Calu3 (cell line): Measurements from ENCODE around the gene SYP. TPM values are rescaled to one million over a fixed set of nuclear protein-coding genes. Genes with fewer than 3 reads are reported as not detected.

ENCODE experiments used
- BruUV-seq: library from RNA; stranded (reverse); fragments of 400-500 nt; replicated peaks from 2 replicates; lab custom pipeline; 2021; lab: Mats Ljungman, UMichigan
- CTCF ChIA-PET: fragments of 300-600 bp; sonication (Branson Sonifier 250); formaldehyde crosslinking; loops from one replicate; lab custom pipeline; 2022; ENCODE audit warnings: antibody characterized with exemption; lab: Charles Lee
- DNase-seq: peaks from one replicate; pipeline ENCODE4 v3.0.0; 2022
- H3K27ac Mint-ChIP-seq: one replicate; pipeline ENCODE4 v1.8.0; 2022; ENCODE audit warnings: mixed read lengths; ENCODE audit not compliant: unreplicated experiment
- H3K27me3 Mint-ChIP-seq: one replicate; pipeline ENCODE4 v1.8.0; 2022; ENCODE audit warnings: mixed read lengths; ENCODE audit not compliant: unreplicated experiment
- H3K36me3 Mint-ChIP-seq: one replicate; pipeline ENCODE4 v1.8.0; 2022; ENCODE audit warnings: mild to moderate bottlenecking, moderate library complexity, mixed read lengths; ENCODE audit not compliant: insufficient read depth, unreplicated experiment
- H3K4me1 Mint-ChIP-seq: one replicate; pipeline ENCODE4 v1.8.0; 2022; ENCODE audit warnings: mild to moderate bottlenecking, low read depth, mixed read lengths; ENCODE audit not compliant: unreplicated experiment
- H3K4me3 Mint-ChIP-seq: one replicate; pipeline ENCODE4 v1.8.0; 2022; ENCODE audit warnings: mild to moderate bottlenecking, low read depth, moderate library complexity, mixed read lengths; ENCODE audit not compliant: unreplicated experiment
- H3K9me3 Mint-ChIP-seq: one replicate; pipeline ENCODE4 v1.8.0; 2022; ENCODE audit warnings: low read depth, mixed read lengths; ENCODE audit not compliant: unreplicated experiment
- CTCF ChIP-seq: fragments of 200-600 bp; IDR thresholded peaks from one replicate; pipeline ENCODE4 v1.8.0; 2022; ENCODE audit warnings: antibody characterized with exemption; ENCODE audit not compliant: unreplicated experiment
- intact Hi-C: fragments of 100-400 bp; cut with micrococcal nuclease; formaldehyde crosslinking; loops from one replicate; pipeline ENCODE4 v1.10.0; 2022; ENCODE audit not compliant: unreplicated experiment
- total RNA-seq: library from RNA; stranded (reverse); gene quantifications from 2 replicates; pipeline ENCODE4 v1.2.3, GENCODE V29; 2022

Gene SYP
- total RNA-seq, 1 experiment from 2014 or later: 2.7 TPM

- Mint-ChIP-seq H3K27me3 (no peaks in the 10 kb centered on the region), H3K4me1 (peaks cover 27% of the 10 kb centered on the region), H3K27ac (peak overlapping the region; percentile 47), H3K4me3 (peak overlapping the region; percentile 94), H3K9me3 (no peaks in the 10 kb centered on the region), H3K36me3 (peaks cover 42% of the 10 kb centered on the region)
- no peak for TF ChIP-seq CTCF
- DNase-seq: no peak
- CTCF ChIA-PET: no interaction called here
- intact Hi-C loops: loop anchor here (1.0 kb wide), 1 partner anchor 41 kb away; the partner anchor contains the start of gene GPKOW
- no TSS peak for BruUV-seq
Measured at GRCh38 chrX:49164589-49165360, 35.2 kb downstream of the SYP start.

GRCh38 chrX:49163555-49164419 lies 36.2 kb downstream of the SYP start:
- H3K36me3 Mint-ChIP-seq: peaks cover 42% of the 10 kb centered on the region
- peak; percentile 88 for DNase-seq
- peak; percentile 65 for TF ChIP-seq CTCF
- peaks cover 31% of the 10 kb centered on the region for H3K4me1 Mint-ChIP-seq
- intact Hi-C loops: loop anchor here (1.0 kb wide), 1 partner anchor 40 kb away; the partner anchor contains the start of gene GPKOW
- CTCF ChIA-PET: no interaction called here
- no peaks in the 10 kb centered on the region for H3K9me3 Mint-ChIP-seq
- H3K4me3 Mint-ChIP-seq: peak overlapping the region; percentile 94
- no peaks in the 10 kb centered on the region for H3K27me3 Mint-ChIP-seq
- BruUV-seq: no TSS peak
- peak overlapping the region; percentile 17 for H3K27ac Mint-ChIP-seq

GRCh38 chrX:49162620-49163019 lies 37.4 kb downstream of the SYP start, which contains the start of gene MAGIX:
MAGIX (plus strand) TSS chrX:49162758; CDS start chrX:49162890, 132 bp downstream.
- peak; percentile 62 for DNase-seq
- H3K9me3 Mint-ChIP-seq: no peaks in the 10 kb centered on the region
- no peaks in the 10 kb centered on the region for H3K27me3 Mint-ChIP-seq
- intact Hi-C loops: no loop called here
- BruUV-seq: no TSS peak
- no peak for TF ChIP-seq CTCF
- H3K36me3 Mint-ChIP-seq: peaks cover 42% of the 10 kb centered on the region
- H3K4me3 Mint-ChIP-seq: peak within 1 kb of the TSS; percentile 94
- H3K4me1 Mint-ChIP-seq: peaks cover 31% of the 10 kb centered on the region
- H3K27ac Mint-ChIP-seq: peak within 1 kb of the TSS; percentile 17
- CTCF ChIA-PET: no interaction called here

- no peak for TF ChIP-seq CTCF
- H3K9me3 Mint-ChIP-seq: no peaks in the 10 kb centered on the region
- H3K4me1 Mint-ChIP-seq: peaks cover 22% of the 10 kb centered on the region
- no peak for DNase-seq
- no peak overlapping the region for H3K4me3 Mint-ChIP-seq
- CTCF ChIA-PET: interaction anchor here (0.6 kb wide), 1 partner anchor 61 kb away, joined by 3 read pairs; no protein-coding TSS in a partner anchor
- H3K27me3 Mint-ChIP-seq: no peaks in the 10 kb centered on the region
- intact Hi-C loops: no loop called here
- peaks cover 33% of the 10 kb centered on the region for H3K36me3 Mint-ChIP-seq
- no peak overlapping the region for H3K27ac Mint-ChIP-seq
- no TSS peak for BruUV-seq
Measured at GRCh38 chrX:49161632-49162031, 38.4 kb downstream of the SYP start.
